GM18858 (cell line): ENCODE data around the gene CCDC85B.

ENCODE experiments used
- ATAC-seq: cut with Tn5 transposase; IDR thresholded peaks from one replicate; pipeline ENCODE4 v1.9.1; 2021; ENCODE audit not compliant: unreplicated experiment

Gene CCDC85B

GRCh38 chr11:65928667-65929066 is 38.2 kb downstream of the CCDC85B start:
- ATAC-seq = no peak

- ATAC-seq = no peak
Measured at GRCh38 chr11:65931773-65932557, 41.5 kb downstream of the CCDC85B start.

GRCh38 chr11:65932558-65932919 is 42.1 kb downstream of the CCDC85B start:
- ATAC-seq = no peak

GRCh38 chr11:65934014-65934413 is 43.5 kb downstream of the CCDC85B start:
- ATAC-seq = no peak

- no peak for ATAC-seq
Measured at GRCh38 chr11:65937766-65938165, 47.3 kb downstream of the CCDC85B start.
